H1 (cell line): ENCODE data around the gene KIAA1614. TPM values are rescaled to one million over a fixed set of nuclear protein-coding genes. Genes with fewer than 3 reads are reported as not detected.

Experiments used
- CTCF ChIA-PET: fragments of 300-600 bp; sonication (Branson Sonifier 250); formaldehyde crosslinking; loops from one replicate; lab custom pipeline; 2021; ENCODE audit not compliant: partially characterized antibody; lab: Charles Lee
- POLR2A ChIA-PET: fragments of 300-600 bp; sonication (Branson Sonifier 250); formaldehyde crosslinking; loops from one replicate; lab custom pipeline; 2021; ENCODE audit warnings: inconsistent platforms; ENCODE audit not compliant: partially characterized antibody; lab: Charles Lee
- DNase-seq, 2 experiments: peaks; one replicate each; pipeline versions ENCODE4 v3.0.0 to v3.0.0-alpha.2; 2010 to 2022; ENCODE audit warnings: low spot score in 2 of 2, low read depth in 1 of 2, mixed read lengths in 1 of 2
- FAIRE-seq: peaks from 2 replicates; lab custom pipeline; 2011; peaks lifted over from hg19 to GRCh38; lab: Jason Lieb, UNC
- H2AFZ ChIP-seq: 2 replicates; pipeline ENCODE4 v1.8.1; 2012; ENCODE audit warnings: low read length, inconsistent platforms
- H2AK5ac ChIP-seq: 2 replicates; pipeline ENCODE4 v1.6.1; 2013; ENCODE audit warnings: low read depth, low read length
- H2BK120ac ChIP-seq: replicated peaks from 2 replicates; pipeline ENCODE3; 2013; ENCODE audit warnings: low read depth, low read length, inconsistent platforms
- H2BK12ac ChIP-seq: 2 replicates; pipeline ENCODE4 v1.6.1; 2013; ENCODE audit warnings: low read depth, low read length
- H2BK15ac ChIP-seq: 2 replicates; pipeline ENCODE4 v1.6.1; 2013; ENCODE audit warnings: low read length
- H2BK20ac ChIP-seq: 2 replicates; pipeline ENCODE4 v1.6.1; 2013; ENCODE audit warnings: low read length
- H2BK5ac ChIP-seq: 2 replicates; pipeline ENCODE4 v1.6.1; 2013; ENCODE audit warnings: low read depth, low read length
- H3K14ac ChIP-seq: 2 replicates; pipeline ENCODE4 v1.6.1; 2013; ENCODE audit warnings: inconsistent platforms; ENCODE audit not compliant: insufficient read length
- H3K18ac ChIP-seq: 2 replicates; pipeline ENCODE4 v1.6.1; 2013; ENCODE audit warnings: low read length; ENCODE audit errors: extremely low read depth
- H3K23ac ChIP-seq: 2 replicates; pipeline ENCODE4 v1.6.1; 2013; ENCODE audit warnings: inconsistent platforms; ENCODE audit not compliant: insufficient read length
- H3K23me2 ChIP-seq: 2 replicates; pipeline ENCODE4 v1.6.1; 2013; ENCODE audit warnings: low read depth, low read length
- H3K27ac ChIP-seq: 2 replicates; pipeline ENCODE4 v1.6.1; 2011; ENCODE audit warnings: low read depth, low read length, inconsistent platforms
- H3K27me3 ChIP-seq, 4 experiments: replicated peaks in 1 of 4; 1 replicate in 1 of 4; 2 replicates in 3 of 4; pipeline versions ENCODE4 v1.6.1 to v1.8.1; 2011 to 2013; ENCODE audit warnings: low read length in 3 of 4, mild to moderate bottlenecking in 3 of 4, inconsistent platforms in 2 of 4, mixed read lengths in 2 of 4, moderate library complexity in 1 of 4; ENCODE audit not compliant: control insufficient read depth in 3 of 4, insufficient read depth in 3 of 4; ENCODE audit errors: extremely low read depth in 1 of 4
- H3K36me3 ChIP-seq, 4 experiments: 2 replicates each; pipeline versions ENCODE4 v1.6.1 to v1.8.1; 2011 to 2013; ENCODE audit warnings: mild to moderate bottlenecking in 4 of 4, low read length in 3 of 4, moderate library complexity in 2 of 4, control low read depth in 1 of 4, inconsistent platforms in 1 of 4; ENCODE audit not compliant: insufficient read depth in 4 of 4, control insufficient read depth in 2 of 4
- H3K4ac ChIP-seq: replicated peaks from 2 replicates; pipeline ENCODE3; 2013; ENCODE audit warnings: low read length, low read depth, mixed read lengths, inconsistent platforms; ENCODE audit not compliant: insufficient read length
- H3K4me1 ChIP-seq, 4 experiments: replicated peaks in 1 of 4; 1 replicate in 1 of 4; 2 replicates in 3 of 4; pipeline versions ENCODE4 v1.6.1 to v1.8.1; 2011 to 2013; ENCODE audit warnings: low read length in 3 of 4, inconsistent platforms in 2 of 4, mixed read lengths in 1 of 4; ENCODE audit not compliant: insufficient read depth in 4 of 4, control insufficient read depth in 3 of 4
- H3K4me2 ChIP-seq, 2 experiments: 2 replicates each; pipeline versions ENCODE4 v1.6.1 to v1.8.1; 2011 to 2013; ENCODE audit warnings: low read depth in 2 of 2, low read length in 2 of 2, control low read depth in 1 of 2, inconsistent platforms in 1 of 2, mild to moderate bottlenecking in 1 of 2; ENCODE audit not compliant: insufficient read depth in 1 of 2
- H3K4me3 ChIP-seq, 4 experiments: fragments of 200-600, 300-600 bp in 1 of 4; sonication (generic), shearing (Covaris generic), sonication (Bioruptor Twin) in 1 of 4; 2 replicates each; pipeline versions ENCODE4 v1.5.1 to v1.8.1; 2011 to 2016; ENCODE audit warnings: low read length in 4 of 4, low read depth in 3 of 4, control low read depth in 2 of 4, inconsistent platforms in 2 of 4, mild to moderate bottlenecking in 2 of 4, mixed read lengths in 1 of 4, moderate library complexity in 1 of 4; ENCODE audit not compliant: insufficient read depth in 2 of 4; ENCODE audit errors: extremely low read depth in 1 of 4
- H3K56ac ChIP-seq: replicated peaks from 2 replicates; pipeline ENCODE3; 2013; ENCODE audit warnings: low read depth, mild to moderate bottlenecking, mixed read lengths, low read length, inconsistent platforms; ENCODE audit not compliant: insufficient read length
- H3K79me1 ChIP-seq: 2 replicates; pipeline ENCODE4 v1.6.1; 2013; ENCODE audit warnings: low read depth, low read length, control low read depth
- H3K79me2 ChIP-seq, 2 experiments: 2 replicates each; pipeline versions ENCODE4 v1.6.1 to v1.8.1; 2012 to 2013; ENCODE audit warnings: low read length in 2 of 2, mild to moderate bottlenecking in 2 of 2, inconsistent platforms in 1 of 2; ENCODE audit not compliant: insufficient read depth in 2 of 2, control insufficient read depth in 1 of 2
- H3K9ac ChIP-seq, 4 experiments: replicated peaks in 1 of 4; 1 replicate in 1 of 4; 2 replicates in 3 of 4; pipeline versions ENCODE4 v1.6.1 to v1.8.1; 2011 to 2013; ENCODE audit warnings: low read depth in 3 of 4, low read length in 3 of 4, control low read depth in 2 of 4, mild to moderate bottlenecking in 2 of 4, moderate library complexity in 2 of 4, inconsistent platforms in 1 of 4; ENCODE audit errors: extremely low read depth in 1 of 4
- H3K9me3 ChIP-seq, 2 experiments: 2 replicates each; pipeline versions ENCODE4 v1.6.1 to v1.8.1; 2012 to 2013; ENCODE audit warnings: mild to moderate bottlenecking in 2 of 2, moderate library complexity in 2 of 2, control low read depth in 1 of 2, inconsistent platforms in 1 of 2, low read depth in 1 of 2, low read length in 1 of 2, mixed read lengths in 1 of 2; ENCODE audit not compliant: insufficient read depth in 2 of 2
- H4K20me1 ChIP-seq, 2 experiments: replicated peaks in 1 of 2; 2 replicates each; pipeline versions ENCODE3 to v1.8.1; 2011 to 2013; ENCODE audit warnings: inconsistent platforms in 2 of 2, low read length in 2 of 2, mild to moderate bottlenecking in 1 of 2; ENCODE audit not compliant: insufficient read depth in 2 of 2, control insufficient read depth in 1 of 2
- H4K5ac ChIP-seq: 2 replicates; pipeline ENCODE4 v1.6.1; 2013; ENCODE audit warnings: low read length, low read depth, mixed read lengths, inconsistent platforms; ENCODE audit not compliant: insufficient read length
- H4K8ac ChIP-seq: 2 replicates; pipeline ENCODE4 v1.8.0; 2013; ENCODE audit warnings: mild to moderate bottlenecking, moderate library complexity, low read length, inconsistent platforms; ENCODE audit not compliant: insufficient read depth; ENCODE audit errors: extremely low read depth
- H4K91ac ChIP-seq: replicated peaks from 2 replicates; pipeline ENCODE3; 2013; ENCODE audit warnings: low read length, mixed read lengths, inconsistent platforms; ENCODE audit not compliant: insufficient read length
- BRCA1 ChIP-seq: IDR thresholded peaks from 2 replicates; pipeline ENCODE4 v1.6.1; 2012; ENCODE audit warnings: low read depth, low read length, improper control_type of control experiment
- CBX5 ChIP-seq: fragments of 300-800, 300-1000 bp; sonication (generic); IDR thresholded peaks from 2 replicates; pipeline ENCODE4 v1.7.1; 2016; ENCODE audit warnings: antibody characterized with exemption, low read length, low read depth
- CHD2 ChIP-seq: IDR thresholded peaks from 2 replicates; pipeline ENCODE4 v1.6.1; 2012; ENCODE audit warnings: low read length, improper control_type of control experiment
- HDAC2 ChIP-seq, 2 experiments: fragments of 300-600 bp in 1 of 2; sonication (generic) in 1 of 2; IDR thresholded peaks; 2 replicates each; pipeline ENCODE4 v1.6.1; 2011 to 2012; ENCODE audit warnings: low read depth in 2 of 2, low read length in 2 of 2, mild to moderate bottlenecking in 2 of 2, moderate library complexity in 2 of 2, borderline replicate concordance in 1 of 2, inconsistent platforms in 1 of 2
- JUND ChIP-seq: IDR thresholded peaks from 2 replicates; pipeline ENCODE4 v1.6.1; 2011; ENCODE audit warnings: mild to moderate bottlenecking, improper control_type of control experiment, low read length
- KDM5A ChIP-seq: fragments of 200-600 bp; IDR thresholded peaks from 2 replicates; pipeline ENCODE4 v1.7.1; 2012; ENCODE audit warnings: mild to moderate bottlenecking, low read length, inconsistent platforms, mixed read lengths
- POU5F1 ChIP-seq: IDR thresholded peaks from 2 replicates; pipeline ENCODE4 v1.6.1; 2011; ENCODE audit warnings: low read depth, mild to moderate bottlenecking, low read length, moderate library complexity
- WGBS, 2 experiments: shearing (Covaris generic) in 1 of 2; methylation state at CpG; one replicate each; pipeline versions ENCODE4 v1.1.6 to v1.1.7; 2013 to 2015; ENCODE audit warnings: low lambda C conversion rate in 2 of 2, mixed read lengths in 2 of 2, inconsistent platforms in 1 of 2, low coverage in 1 of 2, missing lambda C conversion rate in 1 of 2; ENCODE audit not compliant: insufficient replicate concordance in 2 of 2, insufficient coverage in 1 of 2, insufficient read length in 1 of 2; ENCODE audit errors: extremely low coverage in 1 of 2, missing lambda C conversion rate in 1 of 2; 5-methylcytosine and 5-hydroxymethylcytosine counted together
- polyA plus RNA-seq, 7 experiments: library from polyadenylated mRNA; depleted of rRNA in 3 of 7; stranded (reverse) in 5 of 7; unstranded in 2 of 7; fragments of >200 nt in 5 of 7; fragments of 200-250 nt in 2 of 7; gene quantifications; 1 replicate in 5 of 7; 2 replicates in 1 of 7; 4 replicates in 1 of 7; pipeline versions ENCODE4 v1.2.1 to v1.2.3, GENCODE V29; 2011 to 2013; ENCODE audit warnings: missing spikeins in 2 of 7, mixed read lengths in 2 of 7
- total RNA-seq: library from RNA; stranded (reverse); fragmentation: NEBNext Ultra II Directional; extraction: Animal tissue kit (Norgen Biotek cat#: 25700); gene quantifications from 2 replicates; pipeline ENCODE4 v1.2.1, GENCODE V29; 2021
- TF ChIP-seq, protein P1 (sequence below): IDR thresholded peaks from 2 replicates; pipeline ENCODE4 v1.6.1; 2012; ENCODE audit warnings: inconsistent platforms
- TF ChIP-seq, protein P2 (sequence below): IDR thresholded peaks from 2 replicates; pipeline ENCODE4 v1.6.1; 2011; ENCODE audit warnings: low read depth, mild to moderate bottlenecking, low read length; ENCODE audit not compliant: insufficient read depth

The KIAA1614 gene
- total and polyA plus RNA-seq, 2 of the 8 experiments (the other 6 are each of a cell fraction or from before 2014, with no cell fraction given): 1.3 to 3.1 TPM

DNA sequence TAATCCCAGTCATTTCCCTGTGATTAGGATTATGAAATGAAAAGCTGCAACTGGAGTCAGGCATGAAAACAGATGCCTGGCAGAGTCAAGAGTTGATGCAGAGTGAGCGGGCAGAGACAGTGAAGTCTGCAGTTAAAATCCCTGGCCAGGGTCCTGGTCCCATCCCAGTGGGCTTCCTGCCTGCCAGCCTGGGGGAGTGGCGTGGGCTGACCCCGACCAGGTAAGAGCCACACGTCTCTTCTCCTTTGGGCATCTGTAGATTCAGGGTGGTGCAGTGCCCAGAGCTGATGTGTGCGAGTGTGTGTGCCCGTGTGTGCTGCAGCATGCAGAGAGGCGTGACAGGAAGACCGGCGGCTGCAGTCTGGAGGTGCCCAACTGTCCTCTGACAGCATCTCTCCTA is 6.2 kb upstream of the KIAA1614 start:
- Histone ChIP-seq H2BK5ac (no peak overlapping the region), H3K27ac (no peak overlapping the region), H4K5ac (no peak overlapping the region), H3K79me1 (no peaks in the 10 kb centered on the region), H2AK5ac (no peak overlapping the region), H3K36me3 (no peaks in the 10 kb centered on the region), H4K20me1 (no peaks in the 10 kb centered on the region), H3K4me1 (peaks cover 0 to 5% (median under 1%) of the 10 kb centered on the region in 4 experiments; a peak in 3 of 7 replicates), H3K4me2 (no peak overlapping the region), H3K18ac (no peak overlapping the region), H2AFZ (no peak overlapping the region), H3K9me3 (no peaks in the 10 kb centered on the region), H3K79me2 (no peaks in the 10 kb centered on the region), H4K91ac (no peak overlapping the region), H3K4ac (no peak overlapping the region), H4K8ac (no peak overlapping the region), H3K4me3 (no peak overlapping the region), H2BK120ac (no peak overlapping the region), H2BK20ac (no peak overlapping the region), H3K23ac (no peak overlapping the region), H3K23me2 (no peaks in the 10 kb centered on the region), H3K9ac (no peak overlapping the region), H3K14ac (no peak overlapping the region), H2BK12ac (no peak overlapping the region), H3K56ac (no peak overlapping the region), H2BK15ac (peak overlapping the region; percentile 61; the same call in 1 of the 2 replicates), H3K27me3 (peaks cover 0 to 1% (median 0%) of the 10 kb centered on the region in 4 experiments; a peak in 2 of 7 replicates)
- 94% methylated on average over 9 of the region's 9 CpGs; no CpG with 5 or more reads in 1 of the 2 experiments for WGBS, 2 experiments
- ChIA-PET POLR2A (interaction anchor here (1.1 to 2.0 kb wide), 3 partner anchors 17 to 404 kb away, joined by 3 to 6 read pairs (median 3); partner anchors contain the start of gene ACBD6), CTCF (interaction anchor here (0.7 to 1.8 kb wide), 10 partner anchors 9 to 391 kb away, joined by 3 to 6 read pairs (median 3); no protein-coding TSS in a partner anchor)
- DNase-seq: peak in 1 of 2 experiments; percentile 39
- FAIRE-seq: no peak
- TF ChIP-seq, protein P1, sequence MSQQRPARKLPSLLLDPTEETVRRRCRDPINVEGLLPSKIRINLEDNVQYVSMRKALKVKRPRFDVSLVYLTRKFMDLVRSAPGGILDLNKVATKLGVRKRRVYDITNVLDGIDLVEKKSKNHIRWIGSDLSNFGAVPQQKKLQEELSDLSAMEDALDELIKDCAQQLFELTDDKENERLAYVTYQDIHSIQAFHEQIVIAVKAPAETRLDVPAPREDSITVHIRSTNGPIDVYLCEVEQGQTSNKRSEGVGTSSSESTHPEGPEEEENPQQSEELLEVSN: no peak
- no peak for TF ChIP-seq KDM5A
- TF ChIP-seq CHD2: no peak
- no peak for TF ChIP-seq HDAC2 (IDR thresholded peaks at IDR 0.05; ENCODE audit: borderline replicate concordance in 1 of 2, low read depth in 2 of 2, low read length in 2 of 2)
- no peak for TF ChIP-seq CBX5
- TF ChIP-seq, protein P2, sequence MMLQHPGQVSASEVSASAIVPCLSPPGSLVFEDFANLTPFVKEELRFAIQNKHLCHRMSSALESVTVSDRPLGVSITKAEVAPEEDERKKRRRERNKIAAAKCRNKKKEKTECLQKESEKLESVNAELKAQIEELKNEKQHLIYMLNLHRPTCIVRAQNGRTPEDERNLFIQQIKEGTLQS: no peak
- no peak for TF ChIP-seq JUND
- no peak for TF ChIP-seq BRCA1
- no peak for TF ChIP-seq POU5F1
